Measurements from ENCODE around the gene CUL5.

CUL5 gene

GRCh38 chr11:108148556-108148955, 139.9 kb downstream of the CUL5 start:
- TF ChIP-seq, protein P1, sequence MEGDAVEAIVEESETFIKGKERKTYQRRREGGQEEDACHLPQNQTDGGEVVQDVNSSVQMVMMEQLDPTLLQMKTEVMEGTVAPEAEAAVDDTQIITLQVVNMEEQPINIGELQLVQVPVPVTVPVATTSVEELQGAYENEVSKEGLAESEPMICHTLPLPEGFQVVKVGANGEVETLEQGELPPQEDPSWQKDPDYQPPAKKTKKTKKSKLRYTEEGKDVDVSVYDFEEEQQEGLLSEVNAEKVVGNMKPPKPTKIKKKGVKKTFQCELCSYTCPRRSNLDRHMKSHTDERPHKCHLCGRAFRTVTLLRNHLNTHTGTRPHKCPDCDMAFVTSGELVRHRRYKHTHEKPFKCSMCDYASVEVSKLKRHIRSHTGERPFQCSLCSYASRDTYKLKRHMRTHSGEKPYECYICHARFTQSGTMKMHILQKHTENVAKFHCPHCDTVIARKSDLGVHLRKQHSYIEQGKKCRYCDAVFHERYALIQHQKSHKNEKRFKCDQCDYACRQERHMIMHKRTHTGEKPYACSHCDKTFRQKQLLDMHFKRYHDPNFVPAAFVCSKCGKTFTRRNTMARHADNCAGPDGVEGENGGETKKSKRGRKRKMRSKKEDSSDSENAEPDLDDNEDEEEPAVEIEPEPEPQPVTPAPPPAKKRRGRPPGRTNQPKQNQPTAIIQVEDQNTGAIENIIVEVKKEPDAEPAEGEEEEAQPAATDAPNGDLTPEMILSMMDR (IDR thresholded peaks at IDR 0.05) = no peak

DNA sequence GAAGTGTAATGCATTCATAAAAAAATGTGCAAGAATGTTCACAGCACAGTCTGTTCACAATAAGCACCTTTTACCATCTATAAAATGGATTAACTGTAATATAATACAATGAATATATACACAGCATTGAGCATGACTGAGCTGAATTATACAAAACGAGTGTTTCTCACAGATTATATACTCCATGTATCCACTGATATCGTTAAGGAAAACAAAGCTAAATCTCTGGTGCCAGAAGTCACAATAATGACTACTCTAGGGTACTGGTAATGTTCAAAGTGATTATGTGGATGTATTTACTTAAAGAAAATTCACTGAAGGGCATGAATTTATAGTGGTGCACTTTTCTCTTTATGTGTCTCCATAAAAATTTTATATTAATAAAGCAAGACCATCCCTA, 145.9 kb downstream of the CUL5 start:
- TF ChIP-seq, protein P1 (IDR thresholded peaks at IDR 0.05) = no peak

Measured in LNCAP (cell line).